ENCODE data around the gene NSUN3.

NSUN3 gene

DNA sequence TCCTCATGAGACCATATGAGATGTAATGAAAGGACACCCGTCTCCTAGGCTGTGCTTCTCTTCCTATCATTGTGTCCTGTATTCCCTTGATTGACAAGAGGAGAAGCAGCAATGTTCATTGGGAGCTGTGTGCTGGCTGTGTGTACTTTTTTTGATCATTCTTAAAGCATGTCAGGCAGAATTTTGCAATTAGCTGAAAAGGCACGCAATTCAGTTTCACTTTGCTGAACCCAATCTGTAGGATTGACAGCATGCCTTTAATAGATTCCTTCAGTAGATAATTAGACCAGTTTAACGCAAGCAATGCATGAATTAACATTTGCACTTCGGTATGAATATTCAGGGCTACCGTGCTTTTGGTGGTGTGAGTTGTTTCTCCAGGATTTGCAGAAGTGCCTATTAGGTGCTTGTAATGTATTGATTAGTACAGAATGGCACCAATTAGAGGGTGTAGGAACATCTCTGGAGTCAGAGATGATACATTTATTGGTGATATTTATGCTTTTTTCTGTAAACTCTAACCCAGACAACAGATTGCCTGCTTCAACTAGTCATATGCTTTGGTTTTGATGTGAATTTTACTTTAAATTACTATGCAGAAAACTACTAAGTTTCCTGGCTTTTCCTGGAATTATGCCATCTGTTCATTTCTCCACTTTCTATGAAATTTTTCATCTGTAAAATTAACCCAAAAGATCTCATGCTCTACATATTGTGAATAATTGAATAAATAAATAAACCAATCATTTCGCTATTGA lies 114.3 kb downstream of the NSUN3 start:
- DNase-seq (ENCODE audit: low read depth in 2 of 3, low spot score in 2 of 3): no peak
